ENCODE measurements around the gene USP16. TPM values are rescaled to one million over a fixed set of nuclear protein-coding genes. Genes with fewer than 3 reads are reported as not detected.
A peak's percentile ranks its signal among the peaks of the same experiment; 100 is the strongest.
"Not testable (repeated sequence)": the region's sequence is repeated elsewhere in the genome, so short reads cannot be mapped to it uniquely, and the experiment has no call there.

USP16 gene
- total and polyA plus RNA-seq, 2 donors = 45.3 to 50.6 TPM

DNA sequence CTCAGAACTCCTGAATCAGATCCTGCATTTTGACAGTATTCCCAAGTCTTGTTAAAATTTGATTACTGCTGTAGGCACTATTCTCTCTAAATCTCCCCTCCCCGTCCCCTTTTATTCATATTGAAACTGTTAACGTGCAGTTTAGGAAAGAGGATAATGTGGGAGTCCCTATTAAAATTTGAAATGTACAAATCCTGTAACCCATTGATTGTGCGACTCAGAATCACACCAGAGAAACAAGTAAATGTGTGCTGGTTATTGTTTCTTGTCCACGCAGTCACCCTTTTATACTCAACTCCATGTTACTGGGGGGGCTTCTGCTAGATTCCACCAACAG, 31.2 kb upstream of the USP16 start:
- H3K27me3 ChIP-seq (ENCODE audit: control insufficient read depth in 2 of 2, insufficient read depth in 1 of 2, low read length in 1 of 2) = no peaks in the 10 kb centered on the region
- no peak for DNase-seq (ENCODE audit: low read depth in 6 of 9, low spot score in 9 of 9)

GRCh38 chr21:29002442-29003144, 21.9 kb upstream of the USP16 start:
- Histone ChIP-seq H3K4me3 (ENCODE audit: low read length in 2 of 2) (peak overlapping the region; percentile 46 to 80), H3K4me1 (ENCODE audit: control insufficient read depth in 2 of 2, insufficient read depth in 2 of 2, low read length in 2 of 2) (peaks cover 4 to 9% of the 10 kb centered on the region in 2 donors), H3K27me3 (ENCODE audit: control insufficient read depth in 2 of 2, insufficient read depth in 1 of 2, low read length in 1 of 2) (no peaks in the 10 kb centered on the region), H3K27ac (ENCODE audit: low read depth in 1 of 2, low read length in 1 of 2) (peak overlapping the region; percentile 97 to 98), H3K36me3 (ENCODE audit: control insufficient read depth in 2 of 2, insufficient read depth in 2 of 2, low read length in 1 of 2) (peaks cover 0 to 12% of the 10 kb centered on the region in 2 donors), H3K9me3 (ENCODE audit: control insufficient read depth in 2 of 2, insufficient read depth in 1 of 2, low read length in 1 of 2) (no peaks in the 10 kb centered on the region)
- under 1% methylated on average over 41 of the region's 41 CpGs for WGBS
- peak; percentile 87 to 98 (median 94) for DNase-seq (ENCODE audit: low read depth in 6 of 9, low spot score in 9 of 9)

More for the DNA sequence above, 31.2 kb upstream of the USP16 start:
- no peaks in the 10 kb centered on the region for H3K9me3 ChIP-seq (ENCODE audit: control insufficient read depth in 2 of 2, insufficient read depth in 1 of 2, low read length in 1 of 2)
- H3K4me3 ChIP-seq (ENCODE audit: low read length in 2 of 2) = peak overlapping the region; percentile 58 to 80
- peaks cover 4 to 8% of the 10 kb centered on the region in 2 donors for H3K4me1 ChIP-seq (ENCODE audit: control insufficient read depth in 2 of 2, insufficient read depth in 2 of 2, low read length in 2 of 2)
- 66% methylated on average over 4 of the region's 4 CpGs for WGBS
- peaks cover 0 to under 1% of the 10 kb centered on the region in 2 donors for H3K36me3 ChIP-seq (ENCODE audit: control insufficient read depth in 2 of 2, insufficient read depth in 2 of 2, low read length in 1 of 2)
- peak overlapping the region; percentile 89 to 92 for H3K27ac ChIP-seq (ENCODE audit: low read depth in 1 of 2, low read length in 1 of 2)

DNA sequence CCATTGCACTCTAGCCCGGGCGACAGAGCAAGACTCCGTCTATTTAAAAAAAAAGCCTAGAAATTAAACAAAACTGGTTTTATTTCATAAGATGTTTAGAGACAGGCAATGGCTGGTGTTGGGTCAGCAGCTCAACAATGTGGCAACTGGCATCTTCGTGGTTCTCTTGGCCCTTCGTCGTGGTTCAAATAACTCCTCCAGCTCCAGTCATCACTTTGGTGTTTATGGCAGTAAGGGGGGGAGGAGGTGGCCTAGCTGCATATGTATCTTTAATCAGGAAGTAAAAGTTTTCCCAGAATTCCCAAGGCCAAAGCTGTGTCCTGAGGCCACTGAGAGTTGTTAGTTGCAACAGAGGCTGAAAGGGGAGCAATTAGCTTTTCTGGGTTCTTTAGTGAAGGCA, 18.8 kb upstream of the USP16 start:
- no peaks in the 10 kb centered on the region for H3K27me3 ChIP-seq (ENCODE audit: control insufficient read depth in 2 of 2, insufficient read depth in 1 of 2, low read length in 1 of 2)
- H3K4me3 ChIP-seq (ENCODE audit: low read length in 2 of 2) = no peak overlapping the region
- peaks cover 4 to 9% of the 10 kb centered on the region in 2 donors for H3K4me1 ChIP-seq (ENCODE audit: control insufficient read depth in 2 of 2, insufficient read depth in 2 of 2, low read length in 2 of 2)
- no peaks in the 10 kb centered on the region for H3K9me3 ChIP-seq (ENCODE audit: control insufficient read depth in 2 of 2, insufficient read depth in 1 of 2, low read length in 1 of 2)
- DNase-seq (ENCODE audit: low read depth in 6 of 9, low spot score in 9 of 9) = no peak
- H3K27ac ChIP-seq (ENCODE audit: low read depth in 1 of 2, low read length in 1 of 2) = no peak overlapping the region
- H3K36me3 ChIP-seq (ENCODE audit: control insufficient read depth in 2 of 2, insufficient read depth in 2 of 2, low read length in 1 of 2) = peaks cover 0 to 21% of the 10 kb centered on the region in 2 donors
- 98% methylated on average over 6 of the region's 6 CpGs for WGBS

DNA sequence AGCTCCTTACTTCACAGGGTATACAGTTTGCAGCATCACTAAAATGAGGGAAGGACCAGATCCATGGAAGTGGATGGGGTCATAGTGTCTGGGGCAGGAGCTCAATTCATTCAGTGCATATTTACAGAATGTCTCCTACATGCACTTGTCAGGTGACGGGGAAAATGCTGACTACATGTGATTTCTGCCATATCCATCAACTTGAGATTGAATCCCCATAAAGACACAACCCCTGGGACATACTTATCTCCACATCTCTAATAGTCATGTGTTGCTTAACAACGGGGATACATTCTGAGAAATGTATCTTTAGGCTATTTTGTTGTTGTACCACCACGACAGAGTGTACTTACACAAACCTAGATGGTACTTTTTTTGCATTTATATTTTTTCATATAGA, 17.3 kb upstream of the USP16 start:
- Histone ChIP-seq H3K27me3 (ENCODE audit: control insufficient read depth in 2 of 2, insufficient read depth in 1 of 2, low read length in 1 of 2) (no peaks in the 10 kb centered on the region), H3K9me3 (ENCODE audit: control insufficient read depth in 2 of 2, insufficient read depth in 1 of 2, low read length in 1 of 2) (no peaks in the 10 kb centered on the region), H3K4me1 (ENCODE audit: control insufficient read depth in 2 of 2, insufficient read depth in 2 of 2, low read length in 2 of 2) (peaks cover 4 to 9% of the 10 kb centered on the region in 2 donors), H3K36me3 (ENCODE audit: control insufficient read depth in 2 of 2, insufficient read depth in 2 of 2, low read length in 1 of 2) (peaks cover 0 to 21% of the 10 kb centered on the region in 2 donors), H3K27ac (ENCODE audit: low read depth in 1 of 2, low read length in 1 of 2) (no peak overlapping the region), H3K4me3 (ENCODE audit: low read length in 2 of 2) (no peak overlapping the region)
- no peak for DNase-seq (ENCODE audit: low read depth in 6 of 9, low spot score in 9 of 9)
- 97% methylated on average over 3 of the region's 3 CpGs for WGBS

GRCh38 chr21:29007810-29008209, 16.7 kb upstream of the USP16 start:
- WGBS = over 99% methylated on average over 3 of the region's 3 CpGs
- Histone ChIP-seq H3K4me1 (ENCODE audit: control insufficient read depth in 2 of 2, insufficient read depth in 2 of 2, low read length in 2 of 2) (peaks cover 2 to 6% of the 10 kb centered on the region in 2 donors), H3K9me3 (ENCODE audit: control insufficient read depth in 2 of 2, insufficient read depth in 1 of 2, low read length in 1 of 2) (no peaks in the 10 kb centered on the region), H3K4me3 (ENCODE audit: low read length in 2 of 2) (no peak overlapping the region), H3K27me3 (ENCODE audit: control insufficient read depth in 2 of 2, insufficient read depth in 1 of 2, low read length in 1 of 2) (no peaks in the 10 kb centered on the region), H3K36me3 (ENCODE audit: control insufficient read depth in 2 of 2, insufficient read depth in 2 of 2, low read length in 1 of 2) (peaks cover 0 to 21% of the 10 kb centered on the region in 2 donors), H3K27ac (ENCODE audit: low read depth in 1 of 2, low read length in 1 of 2) (no peak overlapping the region)
- DNase-seq (ENCODE audit: low read depth in 6 of 9, low spot score in 9 of 9) = no peak

DNA sequence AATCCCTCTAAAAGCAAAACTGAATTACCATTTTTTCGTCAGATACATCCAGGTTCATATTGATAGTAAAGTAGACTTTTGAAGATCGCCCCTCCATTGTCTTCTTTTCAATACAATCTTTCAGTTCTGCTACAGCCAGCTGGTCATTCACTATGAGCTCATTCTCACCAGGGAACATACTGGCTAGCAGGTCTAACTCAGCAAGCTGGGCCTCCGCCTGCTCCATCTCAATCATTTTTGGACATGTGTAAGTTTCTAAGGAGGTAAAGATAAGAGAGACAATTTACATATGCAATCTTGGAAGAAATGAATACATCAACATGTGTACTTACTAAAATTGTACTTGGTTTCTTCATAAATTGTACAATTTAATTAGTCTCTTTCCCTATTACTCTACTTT, 16.1 kb upstream of the USP16 start:
- Histone ChIP-seq H3K4me3 (ENCODE audit: low read length in 2 of 2) (no peak overlapping the region), H3K9me3 (ENCODE audit: control insufficient read depth in 2 of 2, insufficient read depth in 1 of 2, low read length in 1 of 2) (no peaks in the 10 kb centered on the region), H3K27me3 (ENCODE audit: control insufficient read depth in 2 of 2, insufficient read depth in 1 of 2, low read length in 1 of 2) (no peaks in the 10 kb centered on the region), H3K36me3 (ENCODE audit: control insufficient read depth in 2 of 2, insufficient read depth in 2 of 2, low read length in 1 of 2) (peaks cover 0 to 21% of the 10 kb centered on the region in 2 donors), H3K4me1 (ENCODE audit: control insufficient read depth in 2 of 2, insufficient read depth in 2 of 2, low read length in 2 of 2) (peaks cover under 1% of the 10 kb centered on the region in 2 donors), H3K27ac (ENCODE audit: low read depth in 1 of 2, low read length in 1 of 2) (no peak overlapping the region)
- 99% methylated on average over 3 of the region's 3 CpGs for WGBS
- DNase-seq (ENCODE audit: low read depth in 6 of 9, low spot score in 9 of 9) = no peak

GRCh38 chr21:29011236-29011635, 13.2 kb upstream of the USP16 start:
- H3K27ac ChIP-seq (ENCODE audit: low read depth in 1 of 2, low read length in 1 of 2); H3K27me3 ChIP-seq (ENCODE audit: control insufficient read depth in 2 of 2, insufficient read depth in 1 of 2, low read length in 1 of 2); H3K4me3 ChIP-seq (ENCODE audit: low read length in 2 of 2); H3K9me3 ChIP-seq (ENCODE audit: control insufficient read depth in 2 of 2, insufficient read depth in 1 of 2, low read length in 1 of 2); H3K4me1 ChIP-seq (ENCODE audit: control insufficient read depth in 2 of 2, insufficient read depth in 2 of 2, low read length in 2 of 2); DNase-seq (ENCODE audit: low read depth in 6 of 9, low spot score in 9 of 9): not testable (repeated sequence)
- WGBS = over 99% methylated on average over 20 of the region's 30 CpGs
- H3K36me3 ChIP-seq (ENCODE audit: control insufficient read depth in 2 of 2, insufficient read depth in 2 of 2, low read length in 1 of 2) = peaks cover 0 to 19% of the 10 kb centered on the region in 2 donors

- Histone ChIP-seq H3K36me3 (ENCODE audit: control insufficient read depth in 2 of 2, insufficient read depth in 2 of 2, low read length in 1 of 2) (no peaks in the 10 kb centered on the region), H3K27ac (ENCODE audit: low read depth in 1 of 2, low read length in 1 of 2) (peak overlapping the region in 1 of 2 donors; percentile 3), H3K27me3 (ENCODE audit: control insufficient read depth in 2 of 2, insufficient read depth in 1 of 2, low read length in 1 of 2) (no peaks in the 10 kb centered on the region), H3K9me3 (ENCODE audit: control insufficient read depth in 2 of 2, insufficient read depth in 1 of 2, low read length in 1 of 2) (peaks cover 0 to 4% of the 10 kb centered on the region in 2 donors), H3K4me3 (ENCODE audit: low read length in 2 of 2) (peak overlapping the region in 1 of 2 donors; percentile 83), H3K4me1 (ENCODE audit: control insufficient read depth in 2 of 2, insufficient read depth in 2 of 2, low read length in 2 of 2) (peaks cover 16 to 17% of the 10 kb centered on the region in 2 donors)
- DNase-seq (ENCODE audit: low read depth in 6 of 9, low spot score in 9 of 9) = no peak
- 96% methylated on average over 6 of the region's 6 CpGs for WGBS
Observed at GRCh38 chr21:29017639-29018237, 6.7 kb upstream of the USP16 start.

GRCh38 chr21:29018540-29018939, 5.9 kb upstream of the USP16 start:
- H3K9me3 ChIP-seq (ENCODE audit: control insufficient read depth in 2 of 2, insufficient read depth in 1 of 2, low read length in 1 of 2) = peaks cover 0 to 4% of the 10 kb centered on the region in 2 donors
- WGBS = 42% methylated on average over 12 of the region's 12 CpGs
- peaks cover 16 to 20% of the 10 kb centered on the region in 2 donors for H3K4me1 ChIP-seq (ENCODE audit: control insufficient read depth in 2 of 2, insufficient read depth in 2 of 2, low read length in 2 of 2)
- H3K4me3 ChIP-seq (ENCODE audit: low read length in 2 of 2) = peak overlapping the region; percentile 64 to 83
- H3K36me3 ChIP-seq (ENCODE audit: control insufficient read depth in 2 of 2, insufficient read depth in 2 of 2, low read length in 1 of 2) = no peaks in the 10 kb centered on the region
- no peak for DNase-seq (ENCODE audit: low read depth in 6 of 9, low spot score in 9 of 9)
- peak overlapping the region in 1 of 2 donors; percentile 83 for H3K27ac ChIP-seq (ENCODE audit: low read depth in 1 of 2, low read length in 1 of 2)
- H3K27me3 ChIP-seq (ENCODE audit: control insufficient read depth in 2 of 2, insufficient read depth in 1 of 2, low read length in 1 of 2) = no peaks in the 10 kb centered on the region

All from thymus (tissue), 11 donors.